ENCODE data around the gene CCNE1.

The CCNE1 gene

DNA sequence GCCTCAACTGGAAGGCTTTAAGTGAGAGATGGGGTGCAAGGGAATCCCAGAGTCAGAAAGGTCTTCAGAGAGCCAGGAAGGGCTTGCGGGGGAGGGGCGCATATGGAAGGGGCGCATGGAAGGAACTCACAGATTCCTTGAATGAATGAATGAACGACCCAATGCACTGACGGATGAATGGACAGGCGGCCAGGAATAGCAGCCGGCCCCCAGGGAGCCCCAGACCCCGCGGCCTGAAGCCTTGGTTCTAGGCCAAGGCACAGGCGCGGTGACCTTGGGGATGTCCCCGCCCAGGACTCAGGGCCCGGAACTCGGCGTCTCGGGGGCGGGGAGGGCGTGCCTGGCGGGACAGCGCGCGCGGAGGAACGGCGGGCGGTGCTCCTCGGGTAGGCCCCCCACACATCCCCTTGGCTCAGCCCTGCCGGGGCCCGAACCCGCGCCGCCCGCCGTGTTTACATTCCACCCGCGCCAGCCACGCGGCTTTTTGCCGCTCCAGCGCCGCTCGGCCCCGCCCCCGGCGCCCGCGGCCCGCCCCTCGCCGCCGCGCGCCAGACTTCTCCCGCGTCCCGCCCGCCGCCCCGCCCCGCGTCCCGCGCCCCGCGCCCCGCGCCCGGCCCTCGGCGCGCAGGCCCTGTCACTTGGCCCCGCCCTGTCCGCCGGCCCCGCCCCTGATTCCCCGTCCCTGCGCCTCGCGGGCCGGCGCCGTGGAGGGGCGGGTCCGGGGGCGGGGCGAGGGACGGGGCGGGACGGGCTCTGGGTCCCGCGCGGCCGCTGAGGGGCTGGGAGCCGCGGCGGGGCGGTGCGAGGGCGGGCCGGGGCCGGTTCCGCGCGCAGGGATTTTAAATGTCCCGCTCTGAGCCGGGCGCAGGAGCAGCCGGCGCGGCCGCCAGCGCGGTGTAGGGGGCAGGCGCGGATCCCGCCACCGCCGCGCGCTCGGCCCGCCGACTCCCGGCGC, at the start of gene CCNE1:
CCNE1 (plus strand) TSS at position 867 of the 955 bp plus-strand sequence. CDS start 565 bp downstream, outside the sequence.
- peak; percentile 88 for DNase-seq (ENCODE audit: low read depth)

GRCh38 chr19:29763196-29763595, 48.6 kb upstream of the CCNE1 start:
- no peak for DNase-seq (ENCODE audit: low read depth)

DNA sequence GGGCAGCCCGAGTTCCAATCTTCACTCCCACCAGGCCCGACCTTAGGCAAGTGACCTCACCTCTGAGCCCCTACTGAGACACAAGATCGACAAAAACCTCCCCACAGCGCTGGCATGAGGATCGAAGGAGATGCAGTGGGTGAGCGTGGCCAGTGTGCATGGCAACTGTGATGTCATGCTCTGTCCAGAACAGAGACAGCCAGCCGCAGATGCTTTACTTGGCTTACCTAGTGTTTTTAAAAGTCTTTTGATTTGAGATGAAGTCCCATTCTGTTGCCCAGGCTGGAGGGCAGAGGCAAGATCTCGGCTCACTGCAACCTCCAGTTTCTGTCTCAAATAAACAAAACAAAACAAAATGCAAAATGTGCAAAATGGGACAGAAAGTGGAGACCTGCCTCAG, 47.4 kb upstream of the CCNE1 start:
- DNase-seq (ENCODE audit: low read depth) = no peak

DNA sequence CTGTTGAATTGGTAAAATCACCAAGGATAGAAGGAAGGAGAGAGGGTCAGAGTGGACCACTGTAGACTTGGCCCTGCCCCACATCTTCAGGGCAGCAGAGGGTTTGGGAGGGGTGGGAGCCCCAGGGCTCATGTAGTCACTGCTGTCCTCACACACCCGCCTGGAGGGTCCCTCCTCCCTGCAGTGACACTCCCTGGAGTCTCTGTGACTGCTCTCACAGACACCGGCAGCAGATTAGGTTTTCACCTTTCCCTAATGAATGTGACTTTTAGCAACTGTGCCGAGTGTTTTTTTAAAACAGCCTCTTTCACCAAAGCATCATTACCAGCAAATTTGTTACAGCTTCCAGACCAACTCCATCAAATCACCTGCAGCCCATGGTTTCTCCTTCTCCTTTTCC, 45.7 kb upstream of the CCNE1 start:
- no peak for DNase-seq (ENCODE audit: low read depth)

GRCh38 chr19:29767039-29767735, 44.6 kb upstream of the CCNE1 start:
- DNase-seq (ENCODE audit: low read depth) = no peak

DNA sequence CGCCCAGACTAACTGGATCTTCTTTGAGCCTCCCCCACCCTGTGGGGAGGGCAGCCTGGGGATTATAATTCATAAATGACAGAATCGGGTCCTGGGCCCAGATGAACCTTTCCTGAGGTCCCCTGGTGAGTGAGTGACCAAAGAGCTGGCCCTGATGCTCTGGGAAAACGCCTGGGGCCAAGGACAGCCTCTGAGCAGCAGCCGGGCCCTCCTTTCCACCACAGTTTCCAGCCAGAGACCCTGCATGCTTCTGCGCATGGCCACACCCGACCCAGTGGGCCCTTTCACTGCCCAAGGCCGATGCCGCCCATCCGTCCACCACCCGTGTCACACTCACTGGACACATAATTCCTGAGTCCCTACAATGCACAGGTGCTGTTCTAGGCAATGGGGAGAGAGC, 43.6 kb upstream of the CCNE1 start:
- DNase-seq (ENCODE audit: low read depth) = no peak

- no peak for DNase-seq (ENCODE audit: low read depth)
Observed at GRCh38 chr19:29769997-29770396, 41.8 kb upstream of the CCNE1 start.

DNA sequence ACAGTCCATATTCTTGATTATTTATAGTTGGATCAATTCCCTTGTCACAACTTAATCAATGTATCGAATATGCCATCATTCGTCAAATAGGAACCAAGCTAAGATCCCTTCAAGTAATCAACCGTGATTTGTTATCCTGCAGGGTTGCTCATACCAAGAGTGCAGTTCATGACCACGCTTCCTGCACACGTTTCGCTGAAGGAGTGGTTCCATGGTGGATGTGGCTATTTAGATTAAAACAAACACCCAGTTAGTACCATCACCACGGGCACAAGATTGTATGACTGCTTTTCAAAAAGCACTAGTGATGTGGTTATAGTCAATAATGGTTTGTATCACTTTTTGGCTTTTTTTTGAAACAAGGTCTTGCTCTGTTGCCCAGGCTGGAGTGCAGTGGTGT, 41.1 kb upstream of the CCNE1 start:
- no peak for DNase-seq (ENCODE audit: low read depth)

DNA sequence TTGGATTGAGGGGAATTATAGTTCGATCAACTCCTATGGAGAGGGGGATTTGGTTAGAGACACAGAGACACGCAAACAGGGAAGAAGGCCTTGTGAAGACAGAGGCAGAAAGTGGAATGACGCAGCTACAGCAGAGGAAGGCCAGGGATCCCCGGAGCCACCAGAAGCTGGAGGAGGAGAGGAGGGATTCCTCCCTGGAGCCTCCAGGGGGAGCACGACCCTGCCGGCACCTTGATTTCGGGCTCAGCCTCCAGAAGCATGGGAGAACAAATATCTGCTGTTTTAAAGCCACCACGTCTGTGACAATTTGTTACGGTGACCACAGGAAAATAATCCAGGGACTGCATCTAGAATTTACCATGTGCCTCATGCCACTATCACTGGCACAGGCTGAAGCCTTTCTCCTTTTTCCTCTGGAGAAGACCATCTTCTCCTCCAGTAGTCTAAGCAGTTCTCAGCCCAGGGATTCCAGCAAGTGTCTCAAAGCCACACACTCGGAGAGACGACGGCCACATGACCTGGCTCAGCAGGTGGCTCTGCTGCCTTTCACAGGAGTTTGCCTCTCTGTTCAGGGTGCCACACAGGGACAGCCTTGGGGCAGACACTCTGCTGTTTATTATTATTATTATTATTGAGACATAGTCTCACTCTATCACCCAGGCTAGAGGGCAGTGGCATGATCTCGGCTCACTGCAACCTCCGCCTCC, 39.9 kb upstream of the CCNE1 start:
- DNase-seq (ENCODE audit: low read depth) = no peak

- no peak for DNase-seq (ENCODE audit: low read depth)
Observed at GRCh38 chr19:29772696-29773095, 39.1 kb upstream of the CCNE1 start.

GRCh38 chr19:29773141-29773540, 38.6 kb upstream of the CCNE1 start:
- DNase-seq (ENCODE audit: low read depth) = no peak

GRCh38 chr19:29774126-29774525, 37.7 kb upstream of the CCNE1 start:
- DNase-seq (ENCODE audit: low read depth) = no peak

DNA sequence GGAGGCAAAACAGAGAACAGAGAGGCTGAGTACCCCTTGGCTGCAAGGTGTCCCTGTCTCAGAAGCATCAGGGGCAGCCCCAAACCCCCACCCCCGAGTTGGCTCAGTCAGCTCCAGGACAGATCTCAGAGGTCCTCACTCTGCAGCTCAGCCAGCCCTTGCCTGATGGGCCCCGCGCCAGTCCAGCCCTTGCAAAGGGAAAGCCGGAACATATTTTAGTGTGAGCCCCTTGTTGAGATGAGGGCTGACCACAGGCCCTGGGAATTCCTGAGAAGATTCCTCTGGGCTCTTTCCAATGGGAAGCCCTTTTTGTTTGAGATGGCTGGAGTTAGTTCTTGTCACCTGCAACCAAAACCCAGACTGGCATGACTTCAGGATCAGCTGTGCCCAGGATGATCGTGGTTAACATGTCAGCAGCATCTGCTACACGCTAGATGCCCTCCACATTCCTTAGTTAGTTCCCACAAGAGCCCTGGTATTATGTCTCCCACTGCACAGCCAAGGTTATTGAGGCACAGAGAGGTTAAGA, 33.9 kb upstream of the CCNE1 start:
- no peak for DNase-seq (ENCODE audit: low read depth)

DNA sequence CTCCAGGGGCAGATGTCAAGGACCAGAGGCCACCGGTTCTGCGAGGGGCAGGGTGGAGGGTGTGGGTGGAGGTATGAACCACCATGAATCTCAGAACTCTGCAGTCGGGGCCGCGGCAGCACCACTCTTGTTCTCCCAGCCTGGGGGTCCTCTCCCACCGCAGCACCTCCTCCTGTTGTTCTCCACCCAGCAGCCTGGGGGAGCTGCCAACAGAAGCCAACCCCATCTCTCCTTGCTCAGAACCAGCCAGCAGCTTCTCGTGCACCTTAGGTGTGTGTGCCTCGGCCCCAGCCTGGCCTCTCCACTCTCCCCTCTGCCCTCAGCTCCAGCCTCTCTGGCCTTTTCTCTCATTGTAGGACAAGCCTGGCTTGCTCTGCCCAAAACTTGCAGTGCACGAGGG, 31.9 kb upstream of the CCNE1 start:
- DNase-seq (ENCODE audit: low read depth) = no peak

DNA sequence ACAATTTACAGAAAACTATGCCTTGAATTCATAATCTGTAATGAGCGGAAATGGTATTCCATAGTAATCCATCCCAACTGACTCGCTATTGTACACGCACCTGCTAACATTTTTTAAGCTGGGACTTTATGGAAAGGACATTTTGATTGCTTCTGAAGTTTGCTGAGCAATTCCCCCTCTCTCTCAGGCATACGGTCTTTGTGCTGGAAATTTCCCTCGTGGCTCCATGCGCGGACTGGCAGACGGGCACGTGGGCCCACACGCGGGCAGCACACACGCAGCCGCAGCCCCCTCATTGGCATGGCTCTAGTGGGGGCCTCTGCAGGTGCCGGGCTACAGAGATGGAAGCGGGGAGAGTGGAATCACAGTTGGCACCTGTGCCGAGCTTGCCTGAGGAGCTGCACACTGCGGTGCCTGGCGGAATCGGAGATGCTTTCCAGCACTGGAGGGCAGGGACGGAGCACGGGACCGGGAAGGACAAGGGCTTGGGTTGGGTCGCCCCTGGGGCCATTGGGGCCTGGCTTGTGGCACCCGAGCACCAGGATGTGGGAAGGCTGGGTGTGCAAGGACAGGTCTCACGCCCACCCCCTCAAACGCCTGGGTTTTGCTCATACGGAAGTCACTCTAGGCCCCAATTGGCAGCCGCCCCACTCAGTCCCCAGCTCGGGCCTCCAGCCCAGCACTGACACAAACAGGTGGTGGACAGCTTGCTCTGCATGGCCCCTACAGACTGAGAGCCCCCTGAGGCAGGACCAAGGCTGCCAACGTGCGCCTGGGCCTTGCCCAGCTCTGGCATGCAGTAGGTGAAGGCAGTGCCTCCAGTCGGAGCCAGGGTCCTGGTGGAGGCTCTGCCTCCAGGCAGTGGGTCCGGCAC, 30.2 kb upstream of the CCNE1 start:
- no peak for DNase-seq (ENCODE audit: low read depth)

GRCh38 chr19:29782260-29782580, 29.6 kb upstream of the CCNE1 start:
- DNase-seq (ENCODE audit: low read depth) = no peak

DNA sequence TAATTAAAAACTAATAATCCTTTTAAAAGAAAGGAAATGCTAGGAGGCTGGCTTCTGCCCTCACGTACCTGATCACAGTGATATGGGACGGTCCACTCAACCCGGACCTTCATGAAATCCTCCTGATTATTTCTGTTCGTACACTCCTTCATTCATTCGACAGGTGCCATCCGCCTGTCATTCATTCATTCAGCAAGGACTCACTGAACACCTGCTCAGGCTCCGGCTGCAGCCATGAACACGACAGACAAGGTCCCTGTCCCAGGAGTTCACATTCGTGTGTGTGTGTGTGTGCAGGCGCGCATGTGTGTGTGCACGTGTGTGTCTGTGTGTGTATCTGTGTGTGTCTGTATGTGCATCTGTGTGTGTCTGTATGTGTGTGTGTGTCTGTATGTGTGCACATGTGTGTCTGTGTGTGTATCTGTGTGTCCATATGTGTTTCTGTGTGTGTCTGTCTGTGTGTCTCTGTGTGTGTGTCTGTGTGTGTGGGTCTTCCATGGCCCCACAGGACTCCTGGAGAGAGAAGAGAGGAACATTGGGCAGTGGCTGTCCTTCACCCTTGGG, 28.1 kb upstream of the CCNE1 start:
- no peak for DNase-seq (ENCODE audit: low read depth)

DNA sequence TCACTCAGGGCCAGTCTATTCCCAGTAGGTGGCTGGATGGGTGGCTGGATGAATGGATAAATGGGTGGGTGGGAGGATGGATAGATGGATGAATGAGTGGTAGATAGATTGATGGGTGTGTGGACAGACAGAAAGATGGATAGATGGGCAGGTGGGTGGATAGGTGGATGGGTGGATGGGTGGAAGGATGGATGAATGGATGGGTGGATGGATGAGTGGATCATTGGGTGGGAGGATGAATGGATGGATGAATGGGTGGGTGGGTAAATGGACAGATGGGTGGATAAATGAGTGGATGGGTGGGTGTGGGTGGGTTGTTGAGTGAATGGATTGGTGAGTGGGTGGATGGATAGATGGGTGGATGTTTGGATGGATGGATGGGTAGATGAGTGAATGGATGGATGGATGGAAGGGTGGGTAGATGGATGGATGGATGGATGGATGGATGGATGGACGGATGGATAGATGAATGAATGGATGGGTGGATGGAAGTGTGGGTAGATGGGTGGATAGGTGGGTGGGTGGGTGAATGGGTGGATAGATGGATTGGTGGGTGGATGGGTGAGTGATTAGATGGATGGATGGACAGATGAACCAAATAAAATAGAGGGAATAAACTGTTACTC, 27.1 kb upstream of the CCNE1 start:
- DNase-seq (ENCODE audit: low read depth) = no peak

GRCh38 chr19:29785360-29785759, 26.4 kb upstream of the CCNE1 start:
- no peak for DNase-seq (ENCODE audit: low read depth)

DNA sequence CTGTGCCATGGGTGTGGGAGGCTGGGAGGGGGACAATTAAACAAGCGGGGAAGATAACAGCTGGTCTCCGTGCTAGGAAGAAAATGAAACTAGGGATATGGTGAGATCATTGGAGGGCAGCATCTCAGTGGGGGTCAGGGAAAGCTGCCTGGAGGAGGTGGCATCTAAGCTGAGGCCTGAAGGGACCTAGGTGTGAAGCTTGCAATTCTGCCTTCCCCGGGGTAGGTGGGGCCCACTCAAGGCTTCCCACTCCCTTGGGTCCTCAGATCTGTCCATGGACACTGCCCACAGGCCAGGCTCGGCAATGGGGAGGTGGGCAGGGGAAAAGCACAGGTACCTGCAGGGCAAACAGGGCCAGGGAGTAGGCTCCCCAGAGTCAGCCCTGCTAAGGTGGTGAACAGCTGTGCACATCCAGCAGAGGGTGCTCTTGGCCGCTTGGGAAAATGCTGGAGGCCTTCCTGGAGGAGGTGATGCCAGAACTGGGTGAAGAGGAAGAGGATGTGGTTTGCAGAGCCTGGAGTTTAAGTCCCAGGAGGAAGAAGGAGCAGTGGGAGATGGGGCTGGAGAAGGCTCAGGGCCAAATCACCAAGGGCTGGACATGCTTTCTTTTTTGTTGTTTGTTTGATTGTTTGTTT, 25.7 kb upstream of the CCNE1 start:
- DNase-seq (ENCODE audit: low read depth) = no peak
